OCI-LY3 (cell line): Measurements from ENCODE around the gene PPHLN1.
A peak's percentile ranks its signal among the peaks of the same experiment; 100 is the strongest.

Experiments used
- H2AFZ ChIP-seq: fragments of 200-600, 300-600 bp; shearing (Covaris generic); 2 replicates; pipeline ENCODE4 v1.6.0; 2014; ENCODE audit warnings: antibody characterized with exemption, low read depth, low read length
- H3K27ac ChIP-seq: fragments of 200-600, 300-600 bp; sonication (generic); 2 replicates; pipeline ENCODE4 v1.5.1; 2014; ENCODE audit warnings: mild to moderate bottlenecking, low read length, moderate library complexity, mixed read lengths
- H3K27me3 ChIP-seq: fragments of 200-600, 300-600 bp; sonication (generic); 2 replicates; pipeline ENCODE4 v1.6.1; 2014; ENCODE audit warnings: low read depth, low read length, mixed read lengths
- H3K36me3 ChIP-seq: fragments of 200-600, 300-600 bp; sonication (generic); replicated peaks from 2 replicates; pipeline ENCODE3; 2014; ENCODE audit warnings: low read depth, low read length, mixed read lengths
- H3K4me1 ChIP-seq: fragments of 300-600, 200-600 bp; sonication (generic); 2 replicates; pipeline ENCODE4 v1.6.1; 2014; ENCODE audit warnings: low read length, mixed read lengths
- H3K4me2 ChIP-seq: fragments of 200-600, 300-600 bp; sonication (generic); 2 replicates; pipeline ENCODE4 v1.6.1; 2014; ENCODE audit warnings: low read length, mixed read lengths
- H3K4me3 ChIP-seq: fragments of 300-600, 200-600 bp; sonication (generic); 2 replicates; pipeline ENCODE4 v1.5.1; 2014; ENCODE audit warnings: antibody characterized with exemption, mild to moderate bottlenecking, low read length, moderate library complexity
- H3K79me2 ChIP-seq: fragments of 300-600, 200-600 bp; shearing (Covaris generic); 2 replicates; pipeline ENCODE4 v1.6.1; 2014; ENCODE audit warnings: mild to moderate bottlenecking, low read length, mixed read lengths
- H3K9ac ChIP-seq: fragments of 300-600, 200-600 bp; shearing (Covaris generic); 2 replicates; pipeline ENCODE4 v1.6.0; 2014; ENCODE audit warnings: mild to moderate bottlenecking, low read length, moderate library complexity
- H3K9me3 ChIP-seq: fragments of 200-600, 300-600 bp; shearing (Covaris generic); 2 replicates; pipeline ENCODE4 v1.6.1; 2014; ENCODE audit warnings: low read length, mixed read lengths; ENCODE audit not compliant: insufficient read depth
- H4K20me1 ChIP-seq: fragments of 200-600, 300-600 bp; sonication (generic); 2 replicates; pipeline ENCODE4 v1.6.1; 2016; ENCODE audit warnings: low read length, mixed read lengths; ENCODE audit not compliant: insufficient read depth
- EZH2phosphoT487 ChIP-seq: fragments of 200-600 bp; shearing (Covaris generic); IDR thresholded peaks from 2 replicates; pipeline ENCODE4 v1.6.1; 2018; ENCODE audit warnings: antibody characterized with exemption, mixed run types, low read depth
- TF ChIP-seq, protein P1 (sequence below): fragments of 200-600, 300-600 bp; sonication (generic); IDR thresholded peaks from 2 replicates; pipeline ENCODE4 v1.5.1; 2014; ENCODE audit warnings: antibody characterized with exemption, low read length, low read depth

PPHLN1 gene

GRCh38 chr12:42332301-42333285 is 6.6 kb downstream of the PPHLN1 start:
- H3K4me2 ChIP-seq: no peak overlapping the region
- H3K4me1 ChIP-seq: peaks cover 16% of the 10 kb centered on the region
- no peaks in the 10 kb centered on the region for H3K27me3 ChIP-seq
- H2AFZ ChIP-seq: no peak overlapping the region
- H3K27ac ChIP-seq: no peak overlapping the region
- no peaks in the 10 kb centered on the region for H3K9me3 ChIP-seq
- H3K36me3 ChIP-seq: peaks cover 17% of the 10 kb centered on the region
- no peak overlapping the region for H3K4me3 ChIP-seq
- H4K20me1 ChIP-seq: peaks cover 63% of the 10 kb centered on the region
- H3K9ac ChIP-seq: no peak overlapping the region
- no peak for TF ChIP-seq EZH2phosphoT487
- TF ChIP-seq, protein P1, sequence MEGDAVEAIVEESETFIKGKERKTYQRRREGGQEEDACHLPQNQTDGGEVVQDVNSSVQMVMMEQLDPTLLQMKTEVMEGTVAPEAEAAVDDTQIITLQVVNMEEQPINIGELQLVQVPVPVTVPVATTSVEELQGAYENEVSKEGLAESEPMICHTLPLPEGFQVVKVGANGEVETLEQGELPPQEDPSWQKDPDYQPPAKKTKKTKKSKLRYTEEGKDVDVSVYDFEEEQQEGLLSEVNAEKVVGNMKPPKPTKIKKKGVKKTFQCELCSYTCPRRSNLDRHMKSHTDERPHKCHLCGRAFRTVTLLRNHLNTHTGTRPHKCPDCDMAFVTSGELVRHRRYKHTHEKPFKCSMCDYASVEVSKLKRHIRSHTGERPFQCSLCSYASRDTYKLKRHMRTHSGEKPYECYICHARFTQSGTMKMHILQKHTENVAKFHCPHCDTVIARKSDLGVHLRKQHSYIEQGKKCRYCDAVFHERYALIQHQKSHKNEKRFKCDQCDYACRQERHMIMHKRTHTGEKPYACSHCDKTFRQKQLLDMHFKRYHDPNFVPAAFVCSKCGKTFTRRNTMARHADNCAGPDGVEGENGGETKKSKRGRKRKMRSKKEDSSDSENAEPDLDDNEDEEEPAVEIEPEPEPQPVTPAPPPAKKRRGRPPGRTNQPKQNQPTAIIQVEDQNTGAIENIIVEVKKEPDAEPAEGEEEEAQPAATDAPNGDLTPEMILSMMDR: peak; percentile 74
- peaks cover 91% of the 10 kb centered on the region for H3K79me2 ChIP-seq

DNA sequence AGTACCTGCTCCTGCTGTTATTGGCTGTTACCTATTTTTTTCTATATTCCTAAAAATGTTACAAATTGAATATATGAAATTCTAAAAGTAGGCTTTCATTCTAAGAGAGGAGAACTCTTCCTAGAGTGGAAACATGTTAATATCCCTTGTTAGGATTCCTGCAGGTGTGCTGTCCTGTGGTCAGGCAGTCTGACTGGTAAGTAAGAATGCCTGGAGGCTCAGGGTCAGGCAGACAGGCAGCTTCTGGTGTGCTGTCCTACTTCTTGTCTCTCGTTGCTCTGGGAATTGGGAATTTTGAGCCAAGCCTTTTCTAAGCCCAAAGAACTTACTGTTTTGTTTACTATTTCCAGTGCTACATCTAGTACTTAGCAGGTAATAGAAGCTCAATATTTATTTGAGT is 10.3 kb downstream of the PPHLN1 start:
- Histone ChIP-seq H3K79me2 (peaks cover 88% of the 10 kb centered on the region), H3K36me3 (peaks cover 21% of the 10 kb centered on the region), H3K27me3 (no peaks in the 10 kb centered on the region), H4K20me1 (peaks cover 55% of the 10 kb centered on the region), H3K4me1 (peaks cover 10% of the 10 kb centered on the region), H3K9ac (no peak overlapping the region), H3K4me3 (no peak overlapping the region), H3K27ac (no peak overlapping the region), H3K9me3 (no peaks in the 10 kb centered on the region), H3K4me2 (no peak overlapping the region), H2AFZ (no peak overlapping the region)
- TF ChIP-seq, protein P1: no peak
- TF ChIP-seq EZH2phosphoT487: no peak

GRCh38 chr12:42338280-42338679 is 12.3 kb downstream of the PPHLN1 start:
- no peak overlapping the region for H3K4me2 ChIP-seq
- no peaks in the 10 kb centered on the region for H3K4me1 ChIP-seq
- H3K36me3 ChIP-seq: peaks cover 24% of the 10 kb centered on the region
- H3K27ac ChIP-seq: no peak overlapping the region
- H4K20me1 ChIP-seq: peaks cover 44% of the 10 kb centered on the region
- TF ChIP-seq, protein P1: no peak
- TF ChIP-seq EZH2phosphoT487: no peak
- H2AFZ ChIP-seq: no peak overlapping the region
- no peaks in the 10 kb centered on the region for H3K9me3 ChIP-seq
- H3K9ac ChIP-seq: no peak overlapping the region
- H3K4me3 ChIP-seq: no peak overlapping the region
- peaks cover 85% of the 10 kb centered on the region for H3K79me2 ChIP-seq
- no peaks in the 10 kb centered on the region for H3K27me3 ChIP-seq

DNA sequence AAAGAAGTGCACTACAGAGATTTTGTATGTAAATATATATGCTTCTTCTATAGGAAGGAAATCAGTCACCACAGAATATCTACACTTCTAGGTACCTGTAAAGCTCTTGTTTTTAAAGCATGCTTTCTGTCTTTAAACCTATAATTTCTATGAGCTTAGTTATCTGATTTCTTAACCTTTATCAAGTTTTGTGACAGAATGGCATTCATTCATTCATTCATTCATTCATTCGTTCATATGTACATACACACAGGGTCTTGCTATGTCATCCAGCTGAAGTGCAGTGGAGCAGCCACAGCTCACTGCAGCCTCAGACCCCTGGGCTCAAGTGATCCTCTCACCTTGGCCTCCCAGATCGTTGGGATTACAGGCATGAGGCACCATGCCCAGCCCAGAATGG is 16.1 kb downstream of the PPHLN1 start:
- Histone ChIP-seq H3K4me1 (no peaks in the 10 kb centered on the region), H3K27me3 (no peaks in the 10 kb centered on the region), H4K20me1 (peaks cover 39% of the 10 kb centered on the region), H3K4me3 (no peak overlapping the region), H3K79me2 (peaks cover 82% of the 10 kb centered on the region), H3K9ac (no peak overlapping the region), H3K36me3 (peaks cover 16% of the 10 kb centered on the region), H3K4me2 (no peak overlapping the region), H2AFZ (no peak overlapping the region), H3K27ac (no peak overlapping the region), H3K9me3 (no peaks in the 10 kb centered on the region)
- TF ChIP-seq EZH2phosphoT487: no peak
- TF ChIP-seq, protein P1: no peak
